Esophagus muscularis mucosa (tissue), 4 donors: ENCODE results near the gene THRB.

Experiments
- EP300 ChIP-seq: sonication (generic); formaldehyde crosslinking; IDR thresholded peaks from one replicate; pipeline ENCODE4 v1.6.1; 2017; ENCODE audit warnings: antibody characterized with exemption
- POLR2A ChIP-seq: fragments of 450-650 bp; IDR thresholded peaks from one replicate; pipeline ENCODE4 v1.6.1; 2017; ENCODE audit warnings: antibody characterized with exemption, moderate library complexity, mild to moderate bottlenecking, low read depth
- POLR2AphosphoS5 ChIP-seq, 2 donors: sonication (generic); formaldehyde crosslinking; IDR thresholded peaks; one replicate each; pipeline ENCODE4 v1.6.1; 2017; ENCODE audit warnings: antibody characterized with exemption in 2 of 2
- TF ChIP-seq, protein P1 (sequence below), 3 experiments: fragments of 200-600 bp in 2 of 3; fragments of 450-650 bp in 1 of 3; sonication (generic) in 2 of 3; IDR thresholded peaks; one replicate each; pipeline ENCODE4 v1.5.1; 2017 to 2019; ENCODE audit warnings: antibody characterized with exemption in 3 of 3, mild to moderate bottlenecking in 2 of 3, moderate library complexity in 1 of 3

DNA sequence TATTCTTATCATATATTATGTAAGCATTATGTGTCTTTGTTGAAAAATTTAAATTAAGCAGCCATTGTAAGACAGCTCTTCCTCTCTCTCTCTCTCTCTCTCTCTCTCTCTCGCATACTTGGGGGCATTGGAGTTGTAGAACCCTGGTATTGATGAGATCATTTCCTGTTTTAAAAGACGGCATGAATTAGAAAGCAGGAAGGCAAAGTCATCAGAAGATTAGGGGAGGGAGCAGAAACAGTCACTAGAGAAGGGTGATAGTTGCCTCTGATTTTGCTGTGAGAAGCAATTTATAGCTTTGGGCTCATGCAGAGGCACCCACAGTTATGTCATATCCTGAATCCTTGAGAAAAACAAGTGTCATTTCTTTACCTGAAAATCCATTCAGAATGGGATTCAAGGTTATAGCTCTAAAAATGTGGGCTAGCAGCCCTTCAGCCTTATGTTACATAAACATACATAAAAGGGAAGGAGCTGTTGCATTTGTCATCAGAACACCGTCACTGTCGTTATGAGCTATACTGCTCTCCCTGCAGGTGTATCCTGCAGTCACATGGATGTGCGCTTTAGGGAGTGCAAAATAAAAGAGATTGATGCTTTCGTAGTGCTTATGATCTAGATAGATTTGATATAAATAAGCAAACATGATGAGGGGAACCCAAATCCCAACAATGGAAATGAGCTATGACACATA, 335.7 kb downstream of the THRB start:
- TF ChIP-seq, protein P1, sequence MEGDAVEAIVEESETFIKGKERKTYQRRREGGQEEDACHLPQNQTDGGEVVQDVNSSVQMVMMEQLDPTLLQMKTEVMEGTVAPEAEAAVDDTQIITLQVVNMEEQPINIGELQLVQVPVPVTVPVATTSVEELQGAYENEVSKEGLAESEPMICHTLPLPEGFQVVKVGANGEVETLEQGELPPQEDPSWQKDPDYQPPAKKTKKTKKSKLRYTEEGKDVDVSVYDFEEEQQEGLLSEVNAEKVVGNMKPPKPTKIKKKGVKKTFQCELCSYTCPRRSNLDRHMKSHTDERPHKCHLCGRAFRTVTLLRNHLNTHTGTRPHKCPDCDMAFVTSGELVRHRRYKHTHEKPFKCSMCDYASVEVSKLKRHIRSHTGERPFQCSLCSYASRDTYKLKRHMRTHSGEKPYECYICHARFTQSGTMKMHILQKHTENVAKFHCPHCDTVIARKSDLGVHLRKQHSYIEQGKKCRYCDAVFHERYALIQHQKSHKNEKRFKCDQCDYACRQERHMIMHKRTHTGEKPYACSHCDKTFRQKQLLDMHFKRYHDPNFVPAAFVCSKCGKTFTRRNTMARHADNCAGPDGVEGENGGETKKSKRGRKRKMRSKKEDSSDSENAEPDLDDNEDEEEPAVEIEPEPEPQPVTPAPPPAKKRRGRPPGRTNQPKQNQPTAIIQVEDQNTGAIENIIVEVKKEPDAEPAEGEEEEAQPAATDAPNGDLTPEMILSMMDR (IDR thresholded peaks at IDR 0.05): no peak
- TF ChIP-seq POLR2A (no peak), POLR2AphosphoS5 (IDR thresholded peaks at IDR 0.05) (no peak), EP300 (no peak)
